ENCODE data around the gene LSM7.

Gene LSM7

DNA sequence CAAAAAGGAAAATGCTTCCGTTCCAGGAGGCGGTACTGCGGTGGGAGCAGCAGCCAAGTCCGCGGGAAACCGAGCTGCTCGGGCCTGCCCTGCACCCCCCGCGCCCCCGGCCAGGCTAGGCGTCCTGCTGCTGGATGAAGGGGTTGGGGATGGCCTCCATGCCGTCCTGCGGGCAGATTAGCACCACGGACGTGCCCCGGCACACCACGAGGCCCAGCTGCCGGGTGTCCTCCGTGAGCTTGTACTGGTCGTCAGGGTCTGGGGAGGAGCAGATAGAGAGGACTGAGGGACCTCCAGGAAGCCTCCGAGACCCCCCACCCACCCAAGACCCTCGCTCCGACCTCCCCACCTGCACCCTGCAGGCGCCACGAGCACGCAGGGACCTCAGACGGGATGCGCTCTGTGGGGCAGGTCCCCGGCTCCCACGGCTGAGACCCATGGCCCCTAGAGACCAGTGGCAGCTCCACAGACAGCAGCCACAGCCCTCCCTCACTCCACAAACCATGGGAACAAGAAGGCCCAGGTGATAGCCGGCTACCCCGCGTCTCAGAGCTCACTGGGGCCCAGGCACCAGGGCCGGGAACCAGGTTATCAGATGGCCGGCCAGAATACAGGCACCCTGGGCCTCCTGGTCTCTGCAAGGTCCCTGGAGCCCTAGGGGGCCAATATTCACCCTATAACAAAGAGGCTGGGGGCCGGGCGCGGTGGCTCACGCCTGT, 6.7 kb downstream of the LSM7 start:
- no peak for DNase-seq

- no peak for DNase-seq
These were observed 7.4 kb downstream of the LSM7 start for GRCh38 chr19:2320939-2321338.

GRCh38 chr19:2320049-2320448, 8.3 kb downstream of the LSM7 start:
- DNase-seq = no peak

- DNase-seq = no peak
These were observed 8.8 kb downstream of the LSM7 start for GRCh38 chr19:2319551-2319950.

DNA sequence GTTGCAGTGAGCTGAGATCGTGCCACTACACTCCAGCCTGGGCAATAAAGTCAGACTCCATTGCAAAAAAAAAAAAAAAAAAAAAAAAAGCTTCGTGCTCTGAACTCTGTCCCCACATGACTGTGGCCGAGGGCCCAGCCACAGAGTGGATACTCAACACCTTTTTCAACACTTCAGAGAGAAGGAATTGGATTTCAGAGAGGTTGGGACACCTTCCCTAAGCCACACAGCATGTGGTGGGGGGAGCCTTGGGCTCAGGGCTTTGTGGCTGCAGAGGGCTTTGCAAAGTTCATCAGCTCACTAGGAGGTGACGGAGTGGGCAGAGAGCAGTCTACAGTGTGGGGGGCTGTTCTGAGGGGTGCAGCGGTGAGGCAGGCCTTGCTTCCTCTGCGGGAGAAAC, 9.5 kb downstream of the LSM7 start:
- no peak for DNase-seq

GRCh38 chr19:2317756-2318155, 10.6 kb downstream of the LSM7 start:
- no peak for DNase-seq

GRCh38 chr19:2317300-2317699, 11.1 kb downstream of the LSM7 start:
- no peak for DNase-seq

- DNase-seq = peak; percentile 68
These were observed 12.5 kb downstream of the LSM7 start for GRCh38 chr19:2315818-2316353.

- no peak for DNase-seq
These were observed 13.1 kb downstream of the LSM7 start for GRCh38 chr19:2315121-2315817.

- peak; percentile 65 for DNase-seq
These were observed 15.4 kb downstream of the LSM7 start for GRCh38 chr19:2312820-2313501.

GRCh38 chr19:2311093-2311492, 17.3 kb downstream of the LSM7 start:
- DNase-seq = no peak

- DNase-seq = no peak
These were observed 18.5 kb downstream of the LSM7 start for GRCh38 chr19:2309734-2310362.

DNA sequence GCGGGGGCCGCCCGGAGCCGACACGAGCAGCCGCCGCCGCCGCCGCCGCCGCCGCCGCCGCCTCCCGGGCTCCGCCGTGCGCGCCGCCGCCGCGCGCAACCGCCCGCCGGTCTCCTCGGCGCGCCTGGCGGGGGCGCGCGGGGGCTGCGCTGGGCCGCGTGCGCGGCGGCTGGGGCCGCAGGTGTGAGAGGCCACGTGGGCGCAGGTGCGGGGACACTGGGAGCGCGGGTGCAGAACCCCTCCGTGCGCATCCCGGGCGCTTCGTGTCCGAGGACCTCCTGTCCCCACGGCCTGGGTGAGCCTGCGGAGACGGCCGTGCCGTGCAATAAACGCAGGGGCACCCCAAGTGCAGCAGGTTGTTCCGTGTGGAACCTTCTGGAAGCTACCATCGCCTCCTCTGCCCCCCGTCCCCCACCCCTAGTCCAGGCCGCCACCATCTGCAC, 20.3 kb downstream of the LSM7 start, which contains the start of gene LINGO3:
Gene LINGO3 (minus strand): TSS at position 41 of the 443 bp plus-strand sequence. CDS start 16,378 bp downstream, outside the sequence.
- peak; percentile 22 for DNase-seq

DNA sequence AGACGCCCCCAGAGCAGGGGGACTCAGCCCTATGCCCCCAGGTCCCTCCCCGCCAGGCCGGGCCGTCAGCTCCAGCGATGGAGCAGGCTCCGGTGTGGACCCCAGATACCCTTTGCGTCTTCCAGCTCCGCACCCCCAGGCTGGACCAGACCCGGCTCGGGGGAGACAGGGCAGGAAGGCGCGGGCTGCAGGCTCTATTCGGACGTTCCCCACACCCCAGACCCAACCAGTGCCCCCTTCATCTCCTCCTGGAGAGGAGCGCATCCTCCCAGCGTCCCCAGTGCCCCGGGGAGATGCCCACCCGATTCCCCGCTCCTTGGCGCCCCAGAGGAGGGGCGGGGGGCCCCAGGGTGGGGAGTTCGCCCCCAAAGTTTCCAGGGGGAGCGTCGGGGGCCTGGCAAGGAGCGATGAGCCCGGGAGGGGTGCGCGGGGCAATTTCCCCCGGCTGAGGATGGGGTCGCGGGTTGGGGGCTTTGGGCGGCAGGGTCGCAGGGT, 20.8 kb downstream of the LSM7 start:
- no peak for DNase-seq

DNA sequence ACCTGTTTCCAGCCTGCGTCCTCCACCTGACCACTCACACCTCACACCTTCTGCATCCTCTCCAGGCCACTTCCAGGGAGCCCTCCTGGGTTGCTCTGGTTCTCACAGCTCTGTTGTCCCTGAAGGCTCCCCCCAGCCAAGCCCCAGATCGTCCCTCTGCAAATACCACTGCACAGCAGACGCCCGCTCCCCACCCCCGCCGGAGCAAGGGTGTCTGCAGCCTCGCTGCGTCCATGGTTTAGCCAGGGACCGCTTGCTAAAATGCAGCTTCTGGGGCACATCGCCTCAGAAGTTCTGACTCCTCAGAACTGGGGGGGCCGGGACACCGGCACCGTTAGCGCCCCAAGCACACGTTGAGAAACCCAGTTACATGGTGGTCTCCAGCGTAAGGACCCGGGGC, 21.4 kb downstream of the LSM7 start:
- DNase-seq = no peak

DNA sequence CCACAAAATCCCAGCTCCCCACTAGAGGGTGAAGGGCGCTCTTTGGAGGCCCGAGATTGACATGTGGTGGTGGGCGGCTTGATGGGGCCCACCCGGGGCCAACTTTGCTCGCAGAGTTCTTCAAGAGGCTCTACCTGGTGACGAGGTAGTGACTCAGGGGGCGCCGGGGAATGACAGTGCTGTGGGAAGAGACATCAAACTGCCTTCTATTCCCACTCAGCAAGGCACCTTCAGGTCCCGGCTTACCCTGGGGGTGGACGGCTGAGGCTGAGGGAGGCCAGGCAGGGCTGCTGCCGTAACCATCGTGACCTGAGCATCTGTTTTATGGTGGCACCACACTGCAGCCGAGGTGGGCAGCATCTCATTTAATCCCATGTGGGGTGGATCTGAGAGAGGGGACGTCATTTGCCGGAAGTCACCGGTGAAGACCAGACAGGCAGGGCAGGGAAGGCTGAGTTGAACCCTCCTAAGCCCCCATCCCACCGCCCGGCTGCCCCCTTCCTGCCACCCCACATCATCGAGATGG, 22.0 kb downstream of the LSM7 start:
- DNase-seq = no peak

DNA sequence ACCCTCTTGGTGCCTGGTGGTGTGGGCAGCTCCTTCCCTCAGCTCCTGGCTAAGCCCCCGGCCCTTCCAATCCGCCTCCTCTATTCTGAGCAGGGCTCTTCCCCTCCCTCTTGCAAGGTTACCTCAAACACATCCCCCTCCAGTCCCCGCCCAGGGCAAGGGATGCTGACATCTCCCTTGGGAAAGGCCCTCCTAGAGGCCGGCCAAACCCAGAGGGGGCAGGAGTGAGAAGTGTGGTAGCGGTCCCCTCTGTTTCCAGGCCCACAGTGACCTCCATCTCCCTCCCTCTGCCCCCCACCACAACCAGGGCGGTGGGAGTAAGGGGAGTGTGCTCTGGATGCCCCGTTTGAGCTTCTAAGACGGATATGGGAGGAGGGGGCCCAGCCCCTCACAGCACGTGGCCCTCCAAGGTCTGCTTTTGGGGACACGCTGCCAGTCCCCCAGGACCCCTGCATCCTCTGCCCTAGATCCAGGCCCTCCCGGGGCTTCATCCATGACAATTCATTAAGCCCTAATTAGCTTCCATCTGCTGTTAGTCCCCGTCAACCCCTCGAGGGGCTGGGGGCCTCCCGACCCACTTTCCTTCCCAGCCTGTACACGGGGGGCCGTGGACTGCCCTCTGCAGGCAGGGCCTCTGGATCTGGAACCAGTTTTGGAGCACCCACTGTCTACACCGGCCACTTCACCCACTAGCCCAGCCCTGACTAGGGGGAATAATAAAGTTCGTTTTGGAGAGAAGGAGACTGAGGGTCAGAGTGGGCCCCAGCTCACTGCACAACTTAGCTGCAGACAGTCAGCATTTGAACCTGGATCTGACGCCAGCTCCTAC, 22.7 kb downstream of the LSM7 start:
- DNase-seq = no peak

GRCh38 chr19:2303211-2303798, 25.1 kb downstream of the LSM7 start:
- DNase-seq = no peak

DNA sequence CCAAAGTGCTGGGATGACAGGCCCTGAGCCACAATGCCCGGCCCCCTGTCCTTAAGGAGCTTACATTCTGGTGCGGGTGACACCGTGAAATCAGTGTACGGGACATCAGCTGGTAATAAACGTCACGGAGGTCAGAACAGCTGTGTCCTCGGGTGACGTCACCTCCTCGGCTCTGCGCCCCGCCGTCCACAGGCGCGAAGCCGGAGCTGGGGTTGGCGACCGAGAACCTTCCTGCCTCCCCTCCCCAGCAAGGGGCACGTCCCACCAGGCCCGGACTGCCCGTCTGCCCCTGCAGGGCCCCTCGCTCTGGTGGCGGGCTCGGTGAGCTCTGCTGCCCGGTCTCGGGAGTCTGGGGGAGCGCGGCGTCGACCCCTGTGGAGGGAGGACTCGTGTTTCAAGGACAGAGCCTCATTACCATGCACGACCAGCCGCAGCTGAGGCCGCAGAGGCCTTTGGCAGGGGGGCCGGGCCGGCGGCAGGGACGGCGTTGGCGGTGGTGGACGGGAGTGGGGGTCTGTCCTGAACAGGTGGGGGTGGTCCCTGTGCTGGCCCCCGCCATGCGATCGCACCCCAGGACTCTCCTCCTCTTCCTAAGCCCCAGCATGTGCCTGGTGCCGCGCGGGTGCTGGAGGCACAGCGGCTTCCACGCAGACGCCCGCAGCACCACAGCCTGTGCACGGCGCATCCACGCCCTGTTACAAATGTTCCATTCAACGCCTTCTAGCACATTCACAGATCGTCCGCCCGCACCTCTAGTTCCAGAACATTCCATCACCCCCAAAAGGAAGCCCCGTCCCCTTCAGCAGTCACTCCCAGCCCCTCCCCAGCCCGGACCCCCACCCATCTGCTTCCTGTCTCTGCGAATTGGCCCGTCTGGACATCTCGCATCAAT, 25.8 kb downstream of the LSM7 start:
- no peak for DNase-seq

DNA sequence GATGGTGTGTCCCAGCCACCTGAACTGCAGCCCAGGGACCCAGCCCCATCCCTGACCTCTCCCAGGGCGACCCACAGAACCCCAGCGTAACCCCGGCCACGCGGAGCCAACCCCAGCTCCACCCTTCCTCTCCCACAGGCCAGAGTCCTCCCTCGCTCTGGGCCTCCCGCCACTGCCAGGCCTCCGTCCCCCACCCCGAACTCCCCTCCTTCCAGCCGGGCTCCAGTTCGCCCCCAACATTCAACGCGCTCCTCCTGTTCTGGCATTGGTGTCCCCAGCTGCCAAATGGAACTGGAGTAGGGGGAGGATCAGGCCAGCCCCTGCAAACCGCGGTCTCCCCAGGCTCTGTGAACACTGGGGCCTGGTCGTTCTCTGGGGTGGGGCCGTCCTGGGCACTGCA, 27.9 kb downstream of the LSM7 start:
- DNase-seq = no peak

Measured in NCI-H146 (cell line).